ENCODE results near the gene SLF2.

The SLF2 gene

GRCh38 chr10:101002456-101002855, 89.7 kb downstream of the SLF2 start:
- Histone ChIP-seq H3K9me3 (ENCODE audit: control insufficient read depth, insufficient read depth, low read length) (no peaks in the 10 kb centered on the region), H3K27me3 (ENCODE audit: control insufficient read depth, insufficient read depth, low read length) (no peaks in the 10 kb centered on the region), H3K27ac (ENCODE audit: low read depth, low read length) (no peak overlapping the region), H3K9ac (ENCODE audit: low read depth, low read length) (no peak overlapping the region), H3K4me1 (ENCODE audit: control insufficient read depth, insufficient read depth, low read length) (peaks cover 11% of the 10 kb centered on the region), H3K36me3 (ENCODE audit: control insufficient read depth, insufficient read depth, low read length) (peaks cover 51% of the 10 kb centered on the region), H3K4me3 (ENCODE audit: low read depth, low read length) (no peak overlapping the region)

- H3K9ac ChIP-seq (ENCODE audit: low read depth, low read length), result no peak overlapping the region
- peaks cover 7% of the 10 kb centered on the region for H3K4me1 ChIP-seq (ENCODE audit: control insufficient read depth, insufficient read depth, low read length)
- no peak overlapping the region for H3K27ac ChIP-seq (ENCODE audit: low read depth, low read length)
- no peaks in the 10 kb centered on the region for H3K27me3 ChIP-seq (ENCODE audit: control insufficient read depth, insufficient read depth, low read length)
- no peaks in the 10 kb centered on the region for H3K9me3 ChIP-seq (ENCODE audit: control insufficient read depth, insufficient read depth, low read length)
- no peak overlapping the region for H3K4me3 ChIP-seq (ENCODE audit: low read depth, low read length)
- H3K36me3 ChIP-seq (ENCODE audit: control insufficient read depth, insufficient read depth, low read length), result peaks cover 52% of the 10 kb centered on the region
Observed at GRCh38 chr10:101003639-101004206, 91.0 kb downstream of the SLF2 start.

DNA sequence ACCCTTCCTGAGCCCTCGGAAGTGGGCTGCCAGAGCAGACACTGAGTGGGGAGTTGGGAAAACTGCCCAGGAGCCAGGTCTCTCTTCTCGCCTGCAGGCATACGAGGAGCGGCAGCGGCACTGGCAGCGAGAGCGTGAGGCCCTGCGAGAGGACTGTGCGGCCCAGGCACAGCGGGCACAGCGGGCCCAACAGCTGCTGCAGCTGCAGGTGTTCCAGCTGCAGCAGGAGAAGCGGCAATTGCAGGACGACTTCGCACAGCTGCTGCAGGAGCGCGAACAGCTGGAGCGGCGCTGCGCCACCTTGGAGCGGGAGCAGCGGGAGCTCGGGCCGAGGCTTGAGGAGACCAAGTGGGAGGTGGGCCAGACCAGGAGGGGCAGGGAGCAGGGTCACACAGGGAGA, 92.6 kb downstream of the SLF2 start:
- H3K27ac ChIP-seq (ENCODE audit: low read depth, low read length), result no peak overlapping the region
- H3K27me3 ChIP-seq (ENCODE audit: control insufficient read depth, insufficient read depth, low read length), result no peaks in the 10 kb centered on the region
- H3K9me3 ChIP-seq (ENCODE audit: control insufficient read depth, insufficient read depth, low read length), result no peaks in the 10 kb centered on the region
- H3K4me3 ChIP-seq (ENCODE audit: low read depth, low read length), result no peak overlapping the region
- H3K4me1 ChIP-seq (ENCODE audit: control insufficient read depth, insufficient read depth, low read length), result peaks cover 6% of the 10 kb centered on the region; the same call in 1 of the 2 replicates
- H3K9ac ChIP-seq (ENCODE audit: low read depth, low read length), result no peak overlapping the region
- H3K36me3 ChIP-seq (ENCODE audit: control insufficient read depth, insufficient read depth, low read length), result peaks cover 52% of the 10 kb centered on the region

GRCh38 chr10:101005869-101006567, 93.3 kb downstream of the SLF2 start:
- H3K27ac ChIP-seq (ENCODE audit: low read depth, low read length), result no peak overlapping the region

GRCh38 chr10:101006593-101007098, 93.9 kb downstream of the SLF2 start:
- Histone ChIP-seq H3K9me3 (ENCODE audit: control insufficient read depth, insufficient read depth, low read length) (no peaks in the 10 kb centered on the region), H3K4me1 (ENCODE audit: control insufficient read depth, insufficient read depth, low read length) (no peaks in the 10 kb centered on the region; the same call in 1 of the 2 replicates), H3K27me3 (ENCODE audit: control insufficient read depth, insufficient read depth, low read length) (no peaks in the 10 kb centered on the region), H3K4me3 (ENCODE audit: low read depth, low read length) (no peak overlapping the region), H3K36me3 (ENCODE audit: control insufficient read depth, insufficient read depth, low read length) (peaks cover 52% of the 10 kb centered on the region), H3K9ac (ENCODE audit: low read depth, low read length) (no peak overlapping the region), H3K27ac (ENCODE audit: low read depth, low read length) (no peak overlapping the region)

More at GRCh38 chr10:101005869-101006567, 93.3 kb downstream of the SLF2 start:
- Histone ChIP-seq H3K4me3 (ENCODE audit: low read depth, low read length) (no peak overlapping the region), H3K27me3 (ENCODE audit: control insufficient read depth, insufficient read depth, low read length) (no peaks in the 10 kb centered on the region), H3K36me3 (ENCODE audit: control insufficient read depth, insufficient read depth, low read length) (peaks cover 52% of the 10 kb centered on the region), H3K9me3 (ENCODE audit: control insufficient read depth, insufficient read depth, low read length) (no peaks in the 10 kb centered on the region), H3K9ac (ENCODE audit: low read depth, low read length) (no peak overlapping the region), H3K4me1 (ENCODE audit: control insufficient read depth, insufficient read depth, low read length) (peaks cover 5% of the 10 kb centered on the region; the same call in 1 of the 2 replicates)

DNA sequence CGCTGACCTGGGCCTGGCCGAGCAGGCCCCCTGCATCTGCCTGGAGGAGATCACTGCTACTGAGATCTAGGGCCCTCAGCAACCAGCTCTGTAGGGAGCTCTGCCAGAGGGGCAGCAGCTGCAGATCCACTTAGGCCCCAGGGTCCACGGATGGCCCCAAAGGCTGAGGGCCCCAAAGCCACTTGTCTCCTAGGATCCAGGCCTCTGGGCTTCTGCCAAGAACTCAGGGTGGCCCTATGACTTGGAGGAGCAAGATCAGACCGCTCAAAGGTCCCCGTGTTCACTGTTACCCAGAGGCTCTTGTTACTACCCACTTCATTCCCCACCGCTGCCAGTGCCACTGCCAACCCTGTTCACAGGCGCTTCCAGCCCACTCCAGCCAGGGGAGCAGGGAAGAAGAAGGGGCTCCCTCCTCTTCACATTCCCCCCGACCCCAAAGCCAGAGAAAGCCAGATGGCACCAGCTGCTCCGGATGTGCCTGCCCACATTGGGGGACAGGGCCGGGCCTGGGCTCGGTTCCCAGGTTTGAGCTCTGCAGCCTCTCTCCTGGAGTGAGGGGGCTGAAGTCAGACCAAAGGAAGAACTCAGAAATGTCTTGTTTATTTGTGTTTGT, 94.4 kb downstream of the SLF2 start:
- H3K36me3 ChIP-seq (ENCODE audit: control insufficient read depth, insufficient read depth, low read length), result peaks cover 50% of the 10 kb centered on the region
- H3K9ac ChIP-seq (ENCODE audit: low read depth, low read length), result no peak overlapping the region
- no peaks in the 10 kb centered on the region for H3K27me3 ChIP-seq (ENCODE audit: control insufficient read depth, insufficient read depth, low read length)
- H3K4me1 ChIP-seq (ENCODE audit: control insufficient read depth, insufficient read depth, low read length), result no peaks in the 10 kb centered on the region; the same call in 1 of the 2 replicates
- no peaks in the 10 kb centered on the region for H3K9me3 ChIP-seq (ENCODE audit: control insufficient read depth, insufficient read depth, low read length)
- no peak overlapping the region for H3K27ac ChIP-seq (ENCODE audit: low read depth, low read length)
- H3K4me3 ChIP-seq (ENCODE audit: low read depth, low read length), result no peak overlapping the region

GRCh38 chr10:101007915-101008822, 95.4 kb downstream of the SLF2 start:
- H3K27ac ChIP-seq (ENCODE audit: low read depth, low read length), result no peak overlapping the region
- peaks cover 40% of the 10 kb centered on the region for H3K36me3 ChIP-seq (ENCODE audit: control insufficient read depth, insufficient read depth, low read length)
- no peaks in the 10 kb centered on the region for H3K9me3 ChIP-seq (ENCODE audit: control insufficient read depth, insufficient read depth, low read length)
- no peak overlapping the region for H3K9ac ChIP-seq (ENCODE audit: low read depth, low read length)
- H3K27me3 ChIP-seq (ENCODE audit: control insufficient read depth, insufficient read depth, low read length), result no peaks in the 10 kb centered on the region
- peaks cover 6% of the 10 kb centered on the region; the same call in 1 of the 2 replicates for H3K4me1 ChIP-seq (ENCODE audit: control insufficient read depth, insufficient read depth, low read length)
- H3K4me3 ChIP-seq (ENCODE audit: low read depth, low read length), result no peak overlapping the region

DNA sequence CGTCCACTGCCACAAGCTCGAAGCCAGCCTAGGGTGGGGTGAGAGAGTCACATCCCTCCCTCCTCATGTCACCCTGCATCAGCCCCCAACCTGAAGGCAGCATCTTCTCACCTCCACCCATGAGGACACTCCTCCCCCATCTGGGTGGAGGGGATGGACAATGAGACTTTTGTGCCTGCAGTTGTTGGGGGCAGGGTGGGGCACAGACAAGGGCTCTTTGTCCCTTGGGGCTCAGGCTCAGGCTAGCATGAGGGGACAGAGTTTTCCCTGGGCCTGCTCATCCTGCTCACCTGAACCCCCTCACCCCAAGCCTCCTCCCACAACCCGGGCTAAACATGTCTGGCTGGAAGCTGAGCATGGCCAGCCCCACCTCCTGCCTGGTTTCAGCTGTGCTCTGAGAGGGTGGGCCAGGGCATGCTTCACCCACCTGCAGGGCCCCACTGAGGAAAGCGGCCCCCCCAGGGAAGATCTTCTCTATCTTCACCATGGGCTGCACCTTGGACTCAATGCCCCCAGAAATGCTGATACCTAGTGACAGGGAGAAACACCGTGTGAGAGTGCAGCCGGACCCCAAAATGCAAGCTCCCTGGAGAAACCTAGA, 96.2 kb downstream of the SLF2 start:
- Histone ChIP-seq H3K27me3 (ENCODE audit: control insufficient read depth, insufficient read depth, low read length) (no peaks in the 10 kb centered on the region), H3K4me3 (ENCODE audit: low read depth, low read length) (no peak overlapping the region), H3K27ac (ENCODE audit: low read depth, low read length) (no peak overlapping the region), H3K36me3 (ENCODE audit: control insufficient read depth, insufficient read depth, low read length) (peaks cover 34% of the 10 kb centered on the region), H3K9me3 (ENCODE audit: control insufficient read depth, insufficient read depth, low read length) (no peaks in the 10 kb centered on the region), H3K9ac (ENCODE audit: low read depth, low read length) (no peak overlapping the region), H3K4me1 (ENCODE audit: control insufficient read depth, insufficient read depth, low read length) (peaks cover 7% of the 10 kb centered on the region; the same call in 1 of the 2 replicates)

GRCh38 chr10:101010329-101010728, 97.6 kb downstream of the SLF2 start:
- H3K36me3 ChIP-seq (ENCODE audit: control insufficient read depth, insufficient read depth, low read length), result peaks cover 22% of the 10 kb centered on the region
- H3K4me3 ChIP-seq (ENCODE audit: low read depth, low read length), result no peak overlapping the region
- H3K27me3 ChIP-seq (ENCODE audit: control insufficient read depth, insufficient read depth, low read length), result peaks cover 10% of the 10 kb centered on the region; the same call in 1 of the 2 replicates
- no peaks in the 10 kb centered on the region for H3K9me3 ChIP-seq (ENCODE audit: control insufficient read depth, insufficient read depth, low read length)
- H3K4me1 ChIP-seq (ENCODE audit: control insufficient read depth, insufficient read depth, low read length), result peaks cover 7% of the 10 kb centered on the region; the same call in 1 of the 2 replicates
- H3K27ac ChIP-seq (ENCODE audit: low read depth, low read length), result no peak overlapping the region
- H3K9ac ChIP-seq (ENCODE audit: low read depth, low read length), result no peak overlapping the region

Data from HUES48 (cell line).